ENCODE measurements around the gene FAM170B. TPM values are rescaled to one million over a fixed set of nuclear protein-coding genes. Genes with fewer than 3 reads are reported as not detected.

Gene FAM170B
- total and polyA plus RNA-seq, 2 experiments from 2014 or later = not detected

DNA sequence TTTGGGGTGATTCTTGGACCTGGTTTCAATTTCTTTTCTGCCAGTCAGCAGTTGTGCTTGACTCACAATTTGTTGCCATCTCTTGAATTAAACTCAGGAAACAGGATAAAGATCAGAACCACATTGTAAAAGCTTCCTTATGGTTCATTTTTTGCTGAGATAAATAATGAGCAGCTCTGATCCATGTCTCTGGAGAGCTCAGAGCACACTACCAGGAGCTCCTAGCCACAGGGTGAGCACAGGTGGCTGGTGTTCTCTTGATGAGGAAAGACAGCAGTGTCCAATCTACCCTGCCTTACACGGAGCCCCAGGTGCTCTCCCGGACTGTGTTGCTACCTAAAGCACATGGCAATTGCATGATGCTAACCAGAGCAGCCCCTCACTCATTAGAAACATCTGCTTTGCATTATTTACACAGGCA, 17.2 kb upstream of the FAM170B start:
- no peaks in the 10 kb centered on the region for H3F3A ChIP-seq (replicated peaks; ENCODE audit: low read depth)
- no peak overlapping the region for H3K4me3 ChIP-seq
- no peak for DNase-seq (ENCODE audit: low spot score)
- no peaks in the 10 kb centered on the region for H3K27me3 Mint-ChIP-seq (ENCODE audit: insufficient read depth, low read depth, poor library complexity)
- no peak overlapping the region for H3K27ac Mint-ChIP-seq
- peaks cover 7% of the 10 kb centered on the region; the same call in 2 of the 3 replicates for H3K36me3 Mint-ChIP-seq (ENCODE audit: low read depth)
- no peak overlapping the region for H3K4me2 ChIP-seq
- H3K36me3 ChIP-seq (ENCODE audit: insufficient read depth) = no peaks in the 10 kb centered on the region
- no peak overlapping the region for H2AFZ ChIP-seq
- no peak overlapping the region for H3K4me3 Mint-ChIP-seq
- H3K27me3 ChIP-seq (ENCODE audit: insufficient read depth) = no peaks in the 10 kb centered on the region
- ATAC-seq = no peak
- TF ChIP-seq, protein P1, sequence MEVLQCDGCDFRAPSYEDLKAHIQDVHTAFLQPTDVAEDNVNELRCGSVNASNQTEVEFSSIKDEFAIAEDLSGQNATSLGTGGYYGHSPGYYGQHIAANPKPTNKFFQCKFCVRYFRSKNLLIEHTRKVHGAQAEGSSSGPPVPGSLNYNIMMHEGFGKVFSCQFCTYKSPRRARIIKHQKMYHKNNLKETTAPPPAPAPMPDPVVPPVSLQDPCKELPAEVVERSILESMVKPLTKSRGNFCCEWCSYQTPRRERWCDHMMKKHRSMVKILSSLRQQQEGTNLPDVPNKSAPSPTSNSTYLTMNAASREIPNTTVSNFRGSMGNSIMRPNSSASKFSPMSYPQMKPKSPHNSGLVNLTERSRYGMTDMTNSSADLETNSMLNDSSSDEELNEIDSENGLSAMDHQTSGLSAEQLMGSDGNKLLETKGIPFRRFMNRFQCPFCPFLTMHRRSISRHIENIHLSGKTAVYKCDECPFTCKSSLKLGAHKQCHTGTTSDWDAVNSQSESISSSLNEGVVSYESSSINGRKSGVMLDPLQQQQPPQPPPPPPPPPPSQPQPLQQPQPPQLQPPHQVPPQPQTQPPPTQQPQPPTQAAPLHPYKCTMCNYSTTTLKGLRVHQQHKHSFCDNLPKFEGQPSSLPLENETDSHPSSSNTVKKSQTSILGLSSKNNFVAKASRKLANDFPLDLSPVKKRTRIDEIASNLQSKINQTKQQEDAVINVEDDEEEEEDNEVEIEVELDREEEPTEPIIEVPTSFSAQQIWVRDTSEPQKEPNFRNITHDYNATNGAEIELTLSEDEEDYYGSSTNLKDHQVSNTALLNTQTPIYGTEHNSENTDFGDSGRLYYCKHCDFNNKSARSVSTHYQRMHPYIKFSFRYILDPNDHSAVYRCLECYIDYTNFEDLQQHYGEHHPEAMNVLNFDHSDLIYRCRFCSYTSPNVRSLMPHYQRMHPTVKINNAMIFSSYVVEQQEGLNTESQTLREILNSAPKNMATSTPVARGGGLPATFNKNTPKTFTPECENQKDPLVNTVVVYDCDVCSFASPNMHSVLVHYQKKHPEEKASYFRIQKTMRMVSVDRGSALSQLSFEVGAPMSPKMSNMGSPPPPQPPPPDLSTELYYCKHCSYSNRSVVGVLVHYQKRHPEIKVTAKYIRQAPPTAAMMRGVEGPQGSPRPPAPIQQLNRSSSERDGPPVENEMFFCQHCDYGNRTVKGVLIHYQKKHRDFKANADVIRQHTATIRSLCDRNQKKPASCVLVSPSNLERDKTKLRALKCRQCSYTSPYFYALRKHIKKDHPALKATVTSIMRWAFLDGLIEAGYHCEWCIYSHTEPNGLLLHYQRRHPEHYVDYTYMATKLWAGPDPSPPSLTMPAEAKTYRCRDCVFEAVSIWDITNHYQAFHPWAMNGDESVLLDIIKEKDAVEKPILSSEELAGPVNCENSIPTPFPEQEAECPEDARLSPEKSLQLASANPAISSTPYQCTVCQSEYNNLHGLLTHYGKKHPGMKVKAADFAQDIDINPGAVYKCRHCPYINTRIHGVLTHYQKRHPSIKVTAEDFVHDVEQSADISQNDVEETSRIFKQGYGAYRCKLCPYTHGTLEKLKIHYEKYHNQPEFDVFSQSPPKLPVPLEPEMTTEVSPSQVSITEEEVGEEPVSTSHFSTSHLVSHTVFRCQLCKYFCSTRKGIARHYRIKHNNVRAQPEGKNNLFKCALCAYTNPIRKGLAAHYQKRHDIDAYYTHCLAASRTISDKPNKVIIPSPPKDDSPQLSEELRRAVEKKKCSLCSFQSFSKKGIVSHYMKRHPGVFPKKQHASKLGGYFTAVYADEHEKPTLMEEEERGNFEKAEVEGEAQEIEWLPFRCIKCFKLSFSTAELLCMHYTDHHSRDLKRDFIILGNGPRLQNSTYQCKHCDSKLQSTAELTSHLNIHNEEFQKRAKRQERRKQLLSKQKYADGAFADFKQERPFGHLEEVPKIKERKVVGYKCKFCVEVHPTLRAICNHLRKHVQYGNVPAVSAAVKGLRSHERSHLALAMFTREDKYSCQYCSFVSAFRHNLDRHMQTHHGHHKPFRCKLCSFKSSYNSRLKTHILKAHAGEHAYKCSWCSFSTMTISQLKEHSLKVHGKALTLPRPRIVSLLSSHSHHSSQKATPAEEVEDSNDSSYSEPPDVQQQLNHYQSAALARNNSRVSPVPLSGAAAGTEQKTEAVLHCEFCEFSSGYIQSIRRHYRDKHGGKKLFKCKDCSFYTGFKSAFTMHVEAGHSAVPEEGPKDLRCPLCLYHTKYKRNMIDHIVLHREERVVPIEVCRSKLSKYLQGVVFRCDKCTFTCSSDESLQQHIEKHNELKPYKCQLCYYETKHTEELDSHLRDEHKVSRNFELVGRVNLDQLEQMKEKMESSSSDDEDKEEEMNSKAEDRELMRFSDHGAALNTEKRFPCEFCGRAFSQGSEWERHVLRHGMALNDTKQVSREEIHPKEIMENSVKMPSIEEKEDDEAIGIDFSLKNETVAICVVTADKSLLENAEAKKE (CRISPR knock-in tag; IDR thresholded peaks at IDR 0.05) = no peak
- TF ChIP-seq ZNF331 (CRISPR knock-in tag; IDR thresholded peaks at IDR 0.05; ENCODE audit: low read depth) (no peak), POLR2AphosphoS5 (IDR thresholded peaks at IDR 0.05; ENCODE audit: low read depth) (no peak), STAT1 (IDR thresholded peaks at IDR 0.05; ENCODE audit: unreplicated experiment) (no peak), NANOG (IDR thresholded peaks at IDR 0.05; ENCODE audit: borderline replicate concordance) (no peak), ZNF114 (CRISPR knock-in tag; IDR thresholded peaks at IDR 0.05) (no peak), EZH2 (IDR thresholded peaks at IDR 0.05; ENCODE audit: low read depth, unreplicated experiment) (no peak)
- TF ChIP-seq, protein P2, sequence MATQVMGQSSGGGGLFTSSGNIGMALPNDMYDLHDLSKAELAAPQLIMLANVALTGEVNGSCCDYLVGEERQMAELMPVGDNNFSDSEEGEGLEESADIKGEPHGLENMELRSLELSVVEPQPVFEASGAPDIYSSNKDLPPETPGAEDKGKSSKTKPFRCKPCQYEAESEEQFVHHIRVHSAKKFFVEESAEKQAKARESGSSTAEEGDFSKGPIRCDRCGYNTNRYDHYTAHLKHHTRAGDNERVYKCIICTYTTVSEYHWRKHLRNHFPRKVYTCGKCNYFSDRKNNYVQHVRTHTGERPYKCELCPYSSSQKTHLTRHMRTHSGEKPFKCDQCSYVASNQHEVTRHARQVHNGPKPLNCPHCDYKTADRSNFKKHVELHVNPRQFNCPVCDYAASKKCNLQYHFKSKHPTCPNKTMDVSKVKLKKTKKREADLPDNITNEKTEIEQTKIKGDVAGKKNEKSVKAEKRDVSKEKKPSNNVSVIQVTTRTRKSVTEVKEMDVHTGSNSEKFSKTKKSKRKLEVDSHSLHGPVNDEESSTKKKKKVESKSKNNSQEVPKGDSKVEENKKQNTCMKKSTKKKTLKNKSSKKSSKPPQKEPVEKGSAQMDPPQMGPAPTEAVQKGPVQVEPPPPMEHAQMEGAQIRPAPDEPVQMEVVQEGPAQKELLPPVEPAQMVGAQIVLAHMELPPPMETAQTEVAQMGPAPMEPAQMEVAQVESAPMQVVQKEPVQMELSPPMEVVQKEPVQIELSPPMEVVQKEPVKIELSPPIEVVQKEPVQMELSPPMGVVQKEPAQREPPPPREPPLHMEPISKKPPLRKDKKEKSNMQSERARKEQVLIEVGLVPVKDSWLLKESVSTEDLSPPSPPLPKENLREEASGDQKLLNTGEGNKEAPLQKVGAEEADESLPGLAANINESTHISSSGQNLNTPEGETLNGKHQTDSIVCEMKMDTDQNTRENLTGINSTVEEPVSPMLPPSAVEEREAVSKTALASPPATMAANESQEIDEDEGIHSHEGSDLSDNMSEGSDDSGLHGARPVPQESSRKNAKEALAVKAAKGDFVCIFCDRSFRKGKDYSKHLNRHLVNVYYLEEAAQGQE (IDR thresholded peaks at IDR 0.05; ENCODE audit: unreplicated experiment) = no peak
- TF ChIP-seq, protein P3, sequence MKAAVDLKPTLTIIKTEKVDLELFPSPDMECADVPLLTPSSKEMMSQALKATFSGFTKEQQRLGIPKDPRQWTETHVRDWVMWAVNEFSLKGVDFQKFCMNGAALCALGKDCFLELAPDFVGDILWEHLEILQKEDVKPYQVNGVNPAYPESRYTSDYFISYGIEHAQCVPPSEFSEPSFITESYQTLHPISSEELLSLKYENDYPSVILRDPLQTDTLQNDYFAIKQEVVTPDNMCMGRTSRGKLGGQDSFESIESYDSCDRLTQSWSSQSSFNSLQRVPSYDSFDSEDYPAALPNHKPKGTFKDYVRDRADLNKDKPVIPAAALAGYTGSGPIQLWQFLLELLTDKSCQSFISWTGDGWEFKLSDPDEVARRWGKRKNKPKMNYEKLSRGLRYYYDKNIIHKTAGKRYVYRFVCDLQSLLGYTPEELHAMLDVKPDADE (IDR thresholded peaks at IDR 0.05) = no peak
- no peaks in the 10 kb centered on the region for H3K79me2 ChIP-seq (replicated peaks; ENCODE audit: insufficient read depth)
- H3K9me3 Mint-ChIP-seq = peaks cover 16% of the 10 kb centered on the region
- no peaks in the 10 kb centered on the region; the same call in 2 of the 3 replicates for H3K4me1 Mint-ChIP-seq
- no peaks in the 10 kb centered on the region for H4K20me1 ChIP-seq (replicated peaks; ENCODE audit: insufficient read depth)
- H3K4me1 ChIP-seq (ENCODE audit: insufficient read depth) = no peaks in the 10 kb centered on the region
- no peak overlapping the region for H3K27ac ChIP-seq (ENCODE audit: low read depth)
- H3K9me2 ChIP-seq (ENCODE audit: insufficient read depth) = peaks cover 21% of the 10 kb centered on the region; the same call in 1 of the 2 replicates
